Measurements from ENCODE around the gene KCTD4.

GRCh38 chr13:45231722-45232121 is 30.9 kb upstream of the KCTD4 start:
- TF ChIP-seq EP300 (IDR thresholded peaks at IDR 0.05) (no peak), CTCF (IDR thresholded peaks at IDR 0.05) (no peak), POLR2A (IDR thresholded peaks at IDR 0.05) (no peak)
